ENCODE data around the gene ALDH4A1. TPM values are rescaled to one million over a fixed set of nuclear protein-coding genes. Genes with fewer than 3 reads are reported as not detected.

The ALDH4A1 gene
- total and polyA plus RNA-seq, 2 of the 4 experiments (the other 2 are of a cell fraction), result 8.6 to 21.1 TPM

GRCh38 chr1:18936471-18936813, 34.1 kb upstream of the ALDH4A1 start:
- WGBS, 2 experiments (ENCODE audit: extremely low coverage in 2 of 2, insufficient read length in 1 of 2), result 100% methylated on average over 3 of the region's 3 CpGs; no CpG with 5 or more reads in 1 of the 2 experiments
- H3K23ac ChIP-seq (ENCODE audit: low read depth, low read length), result no peak overlapping the region
- peaks cover 17 to 84% of the 10 kb centered on the region in 2 experiments for H3K79me1 ChIP-seq (ENCODE audit: low read depth in 1 of 2, low read length in 2 of 2)
- ATAC-seq (ENCODE audit: low read depth) (no peak), DNase-seq (no peak)
- no peak overlapping the region for H3K4me2 ChIP-seq (ENCODE audit: low read depth, low read length)
- H2AK5ac ChIP-seq (ENCODE audit: low read depth, low read length), result no peak overlapping the region
- in situ Hi-C loops (cut with MboI; ENCODE audit: low sequenced_read_pairs), result no loop called here
- no peak overlapping the region for H3K14ac ChIP-seq (replicated peaks; ENCODE audit: low read depth, low read length)
- no peak overlapping the region for H2BK5ac ChIP-seq (ENCODE audit: low read depth, low read length, poor library complexity, severe bottlenecking)
- intact Hi-C loops (cut with micrococcal nuclease), result no loop called here
- H3K9me1 ChIP-seq (ENCODE audit: insufficient read depth, low read length), result peaks cover 42% of the 10 kb centered on the region
- H2AFZ ChIP-seq (replicated peaks; ENCODE audit: low read length, poor library complexity), result no peak overlapping the region
- H3K4me1 ChIP-seq (ENCODE audit: control insufficient read depth, insufficient read depth, low read length), result peaks cover 43% of the 10 kb centered on the region
- H2BK120ac ChIP-seq (ENCODE audit: low read depth, low read length), result no peak overlapping the region
- peaks cover 34% of the 10 kb centered on the region for H4K20me1 ChIP-seq (ENCODE audit: insufficient read depth, low read length)
- no peaks in the 10 kb centered on the region for H3K27me3 ChIP-seq (ENCODE audit: control insufficient read depth, insufficient read depth, low read length)
- no peak overlapping the region for H3K4me3 ChIP-seq (ENCODE audit: insufficient read depth, low read depth, low read length)
- no peak overlapping the region for H3K18ac ChIP-seq (ENCODE audit: low read depth, low read length)
- H2BK15ac ChIP-seq (ENCODE audit: low read depth, low read length), result no peak overlapping the region
- no peak overlapping the region for H4K8ac ChIP-seq (ENCODE audit: low read depth in 2 of 2, low read length in 2 of 2)
- no peak overlapping the region for H3K4ac ChIP-seq (ENCODE audit: low read depth, low read length)
- BruUV-seq (replicated peaks), result no TSS peak
- H3K56ac ChIP-seq (ENCODE audit: extremely low read depth, insufficient read depth, low read length), result no peak overlapping the region
- H3K27ac ChIP-seq (ENCODE audit: insufficient read depth, low read length), result no peak overlapping the region
- no peaks in the 10 kb centered on the region for H3K9me3 ChIP-seq (ENCODE audit: control insufficient read depth, insufficient read depth, low read length)
- dilution Hi-C loops (cut with HindIII; ENCODE audit: low sequenced_read_pairs, unreplicated experiment), result no loop called here
- POLR2A ChIA-PET (ENCODE audit: unreplicated experiment), result no interaction called here
- no peak overlapping the region for H4K91ac ChIP-seq (ENCODE audit: insufficient read depth, low read depth, low read length)
- no peak overlapping the region for H2AK9ac ChIP-seq (replicated peaks; ENCODE audit: low read depth, low read length, poor library complexity)
- no peak for TF ChIP-seq MAFK (IDR thresholded peaks at IDR 0.05; ENCODE audit: low read depth, low read length)
- TF ChIP-seq, protein P1, sequence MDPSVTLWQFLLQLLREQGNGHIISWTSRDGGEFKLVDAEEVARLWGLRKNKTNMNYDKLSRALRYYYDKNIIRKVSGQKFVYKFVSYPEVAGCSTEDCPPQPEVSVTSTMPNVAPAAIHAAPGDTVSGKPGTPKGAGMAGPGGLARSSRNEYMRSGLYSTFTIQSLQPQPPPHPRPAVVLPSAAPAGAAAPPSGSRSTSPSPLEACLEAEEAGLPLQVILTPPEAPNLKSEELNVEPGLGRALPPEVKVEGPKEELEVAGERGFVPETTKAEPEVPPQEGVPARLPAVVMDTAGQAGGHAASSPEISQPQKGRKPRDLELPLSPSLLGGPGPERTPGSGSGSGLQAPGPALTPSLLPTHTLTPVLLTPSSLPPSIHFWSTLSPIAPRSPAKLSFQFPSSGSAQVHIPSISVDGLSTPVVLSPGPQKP (IDR thresholded peaks at IDR 0.05; ENCODE audit: borderline replicate concordance, low read depth, low read length), result no peak
- no peak for TF ChIP-seq MAZ (IDR thresholded peaks at IDR 0.05; ENCODE audit: borderline replicate concordance, low read depth, low read length)
- no peak for TF ChIP-seq NFE2L2 (IDR thresholded peaks at IDR 0.05; ENCODE audit: low read depth, low read length)
- no peak for TF ChIP-seq CEBPB (IDR thresholded peaks at IDR 0.05; ENCODE audit: low read depth, low read length)
- TF ChIP-seq RCOR1 (IDR thresholded peaks at IDR 0.05; ENCODE audit: insufficient replicate concordance, low read length), result no peak
- TF ChIP-seq USF2 (IDR thresholded peaks at IDR 0.05; ENCODE audit: low read depth, low read length), result no peak
- TF ChIP-seq RAD21 (IDR thresholded peaks at IDR 0.05; ENCODE audit: low read length), result no peak
- no peak for TF ChIP-seq BHLHE40 (IDR thresholded peaks at IDR 0.05; ENCODE audit: low read depth, low read length)
- no peak for TF ChIP-seq SMC3 (IDR thresholded peaks at IDR 0.05; ENCODE audit: low read depth, low read length)
- no peak for TF ChIP-seq RFX5 (IDR thresholded peaks at IDR 0.05; ENCODE audit: low read depth, low read length)
- no peak overlapping the region for H4K5ac ChIP-seq (ENCODE audit: low read depth, low read length)
- H3K36me3 ChIP-seq (ENCODE audit: control insufficient read depth, insufficient read depth, low read length), result no peaks in the 10 kb centered on the region
- H3K9ac ChIP-seq (ENCODE audit: low read depth, low read length), result no peak overlapping the region
- H2BK20ac ChIP-seq (ENCODE audit: low read depth, low read length), result no peak overlapping the region
- CTCF ChIA-PET, result no interaction called here
